Esophagus squamous epithelium (tissue), 5 donors: Measurements from ENCODE around the gene ATF2. TPM values are rescaled to one million over a fixed set of nuclear protein-coding genes. Genes with fewer than 3 reads are reported as not detected.

Experiments used
- DNase-seq: peaks from one replicate; lab custom pipeline; 2025; lab: John Stamatoyannopoulos, UW
- H3K27ac ChIP-seq, 4 donors: fragments of 200-600 bp; sonication (generic); one replicate each; pipeline ENCODE4 v1.5.1; 2016 to 2019; ENCODE audit warnings: mild to moderate bottlenecking in 1 of 4
- H3K27me3 ChIP-seq, 4 donors: fragments of 200-600 bp; sonication (generic); 1 replicate in 3 of 4; 2 replicates in 1 of 4; pipeline versions ENCODE4 v1.5.1 to v1.6.0; 2017 to 2021; ENCODE audit warnings: antibody characterized with exemption in 1 of 4
- H3K36me3 ChIP-seq, 3 donors: fragments of 200-600 bp; sonication (generic); one replicate each; pipeline ENCODE4 v1.5.1; 2016 to 2019
- H3K4me1 ChIP-seq, 3 donors: fragments of 200-600 bp; sonication (generic); one replicate each; pipeline ENCODE4 v1.5.1; 2017 to 2019
- H3K4me3 ChIP-seq, 4 donors: fragments of 200-600 bp; sonication (generic); 1 replicate in 3 of 4; 2 replicates in 1 of 4; pipeline ENCODE4 v1.5.1; 2016 to 2019; ENCODE audit warnings: mild to moderate bottlenecking in 2 of 4, moderate library complexity in 1 of 4
- H3K9me3 ChIP-seq, 3 donors: fragments of 200-600 bp; sonication (generic); one replicate each; pipeline ENCODE4 v1.5.1; 2016 to 2019
- POLR2A ChIP-seq, 4 donors: fragments of 450-650 bp; IDR thresholded peaks; one replicate each; pipeline ENCODE4 v1.6.1; 2017; ENCODE audit warnings: antibody characterized with exemption in 4 of 4, mild to moderate bottlenecking in 4 of 4, moderate library complexity in 3 of 4
- WGBS, 2 donors: methylation state at CpG; one replicate each; pipeline ENCODE4 v1.1.5; 2018; 5-methylcytosine and 5-hydroxymethylcytosine counted together
- intact Hi-C: fragments of 100-400 bp; cut with DNase I; formaldehyde crosslinking; loops from one replicate; pipeline ENCODE4 v1.15.0; 2022
- small RNA-seq, 4 donors: library from RNA; depleted of rRNA; stranded (forward); fragments of <200 nt; gene quantifications; one replicate each; pipeline ENCODE3, GENCODE V24; 2016
- total RNA-seq, 4 donors: library from RNA; depleted of rRNA; stranded (reverse); fragments of >200 nt; gene quantifications; one replicate each; pipeline ENCODE4 v1.1.0, GENCODE V29; 2016
- TF ChIP-seq, protein P1 (sequence below), 6 experiments: fragments of 450-650 bp in 4 of 6; fragments of 200-600 bp in 2 of 6; sonication (generic) in 2 of 6; IDR thresholded peaks; one replicate each; pipeline ENCODE4 v1.5.1; 2016 to 2019; ENCODE audit warnings: antibody characterized with exemption in 6 of 6, mild to moderate bottlenecking in 4 of 6, moderate library complexity in 4 of 6
- donor health status: DM: yes; HTN: yes; CAD: no.

Gene ATF2
- total RNA-seq, 4 donors from 2014 or later, result 9.9 to 40.1 (median 18.0) TPM

DNA sequence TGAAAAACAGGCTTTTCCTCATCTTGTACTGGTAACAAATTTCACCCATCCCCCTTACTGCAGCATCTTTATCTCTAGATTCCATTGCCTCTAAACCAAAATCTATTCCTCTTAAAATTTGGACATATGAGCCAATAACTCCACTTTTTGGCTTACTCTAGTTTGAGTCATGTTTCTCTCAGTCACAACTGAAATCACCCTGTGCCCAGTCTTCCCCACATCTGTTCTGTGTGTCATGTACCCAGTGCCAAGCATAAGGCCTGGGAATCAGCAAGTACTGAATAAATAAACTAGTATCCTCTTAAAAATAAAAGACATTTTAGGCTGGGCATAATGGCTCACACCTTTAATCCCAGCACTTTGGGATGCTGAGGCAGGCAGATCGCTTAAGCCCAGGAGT, 142.1 kb downstream of the ATF2 start:
- no peak for DNase-seq
- WGBS, 2 donors, result 86 to 100% methylated on average over 1 of the region's 1 CpG
- no peak overlapping the region for H3K27ac ChIP-seq

DNA sequence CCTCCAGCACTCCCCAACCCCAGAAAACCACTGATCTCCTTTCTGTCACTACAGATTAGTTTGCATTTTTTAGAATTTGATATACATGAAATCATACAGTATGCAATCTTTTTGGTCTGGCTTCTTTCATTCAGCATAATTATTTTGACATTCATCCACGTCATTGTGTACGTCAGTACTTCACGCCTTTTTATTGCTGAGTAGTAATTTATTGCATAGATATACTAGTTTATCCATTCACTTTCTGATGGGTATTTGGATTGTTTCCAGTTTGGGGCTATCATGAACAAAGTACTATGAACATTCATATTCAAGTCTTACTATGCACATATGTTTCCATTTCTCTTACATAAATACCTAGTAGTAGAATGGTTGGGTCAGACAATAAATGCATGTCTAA, 142.8 kb downstream of the ATF2 start:
- no peak overlapping the region for H3K27ac ChIP-seq
- H3K4me3 ChIP-seq, result no peak overlapping the region
- 88 to 90% methylated on average over 3 of the region's 3 CpGs for whole genome bisulfite sequencing, 2 donors

More for the DNA sequence above, 142.1 kb downstream of the ATF2 start:
- Histone ChIP-seq H3K4me1 (no peaks in the 10 kb centered on the region), H3K9me3 (no peaks in the 10 kb centered on the region), H3K36me3 (no peaks in the 10 kb centered on the region), H3K4me3 (no peak overlapping the region), H3K27me3 (no peaks in the 10 kb centered on the region)
- no peak for TF ChIP-seq POLR2A (IDR thresholded peaks at IDR 0.05)
- TF ChIP-seq, protein P1, sequence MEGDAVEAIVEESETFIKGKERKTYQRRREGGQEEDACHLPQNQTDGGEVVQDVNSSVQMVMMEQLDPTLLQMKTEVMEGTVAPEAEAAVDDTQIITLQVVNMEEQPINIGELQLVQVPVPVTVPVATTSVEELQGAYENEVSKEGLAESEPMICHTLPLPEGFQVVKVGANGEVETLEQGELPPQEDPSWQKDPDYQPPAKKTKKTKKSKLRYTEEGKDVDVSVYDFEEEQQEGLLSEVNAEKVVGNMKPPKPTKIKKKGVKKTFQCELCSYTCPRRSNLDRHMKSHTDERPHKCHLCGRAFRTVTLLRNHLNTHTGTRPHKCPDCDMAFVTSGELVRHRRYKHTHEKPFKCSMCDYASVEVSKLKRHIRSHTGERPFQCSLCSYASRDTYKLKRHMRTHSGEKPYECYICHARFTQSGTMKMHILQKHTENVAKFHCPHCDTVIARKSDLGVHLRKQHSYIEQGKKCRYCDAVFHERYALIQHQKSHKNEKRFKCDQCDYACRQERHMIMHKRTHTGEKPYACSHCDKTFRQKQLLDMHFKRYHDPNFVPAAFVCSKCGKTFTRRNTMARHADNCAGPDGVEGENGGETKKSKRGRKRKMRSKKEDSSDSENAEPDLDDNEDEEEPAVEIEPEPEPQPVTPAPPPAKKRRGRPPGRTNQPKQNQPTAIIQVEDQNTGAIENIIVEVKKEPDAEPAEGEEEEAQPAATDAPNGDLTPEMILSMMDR (IDR thresholded peaks at IDR 0.05), result no peak
- intact Hi-C loops, result no loop called here

DNA sequence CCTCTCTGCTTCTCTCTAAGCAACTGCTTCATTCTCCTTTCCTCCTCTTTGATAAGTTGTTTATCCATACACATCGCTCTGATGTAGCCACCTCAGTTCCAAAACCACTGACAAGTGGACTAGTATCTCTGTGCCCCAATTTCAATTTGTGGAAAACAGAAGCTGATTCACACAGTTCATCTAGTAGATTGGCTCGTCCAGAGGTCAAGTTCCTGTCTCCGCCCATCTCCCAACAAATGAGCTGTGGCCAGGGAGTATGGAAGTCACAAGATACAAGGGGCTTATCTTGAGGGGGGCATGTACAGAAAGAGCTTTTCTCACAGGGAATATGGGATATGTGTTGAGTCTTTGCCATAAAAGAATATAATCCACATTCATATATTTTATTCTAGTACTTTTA, 145.1 kb downstream of the ATF2 start:
- H3K4me3 ChIP-seq, result no peak overlapping the region
- no peaks in the 10 kb centered on the region for H3K9me3 ChIP-seq
- H3K36me3 ChIP-seq, result no peaks in the 10 kb centered on the region
- TF ChIP-seq, protein P1 (IDR thresholded peaks at IDR 0.05), result no peak
- no peak for TF ChIP-seq POLR2A (IDR thresholded peaks at IDR 0.05)
- no peak for DNase-seq
- H3K27me3 ChIP-seq, result no peaks in the 10 kb centered on the region
- no peaks in the 10 kb centered on the region for H3K4me1 ChIP-seq
- H3K27ac ChIP-seq, result no peak overlapping the region
- intact Hi-C loops, result no loop called here
- WGBS, 2 donors, result 77 to 81% methylated on average over 3 of the region's 3 CpGs

More for the DNA sequence above, 142.8 kb downstream of the ATF2 start:
- Histone ChIP-seq H3K4me1 (no peaks in the 10 kb centered on the region), H3K9me3 (no peaks in the 10 kb centered on the region), H3K27me3 (no peaks in the 10 kb centered on the region), H3K36me3 (no peaks in the 10 kb centered on the region)
- intact Hi-C loops, result no loop called here
- no peak for DNase-seq
- TF ChIP-seq POLR2A (IDR thresholded peaks at IDR 0.05), result no peak
- TF ChIP-seq, protein P1 (IDR thresholded peaks at IDR 0.05), result no peak

Small RNA genes lying within 50 kb of the gene (small RNA-seq; reads per million reads assigned to genes)
- gene MIR933 (0 reads per million in 4 donors), gene RF02271 (0 reads per million in 4 donors), gene RNU6-1290P (0 reads per million in 4 donors), gene RNU6-763P (0 reads per million in 4 donors)

Other genes starting within 250 kb of the ATF2 start
- 1 to 10 TPM in 3 of 4 donors, under 1 TPM in 1; 0.30 to 5.8 (median 3.6) TPM for gene CHN1, start 162.8 kb downstream of the ATF2 start, total RNA-seq
- gene ATP5MC3, start 13.5 kb upstream of the ATF2 start, total RNA-seq, result 100 to 1,000 TPM; 145 to 385 (median 276) TPM